ENCODE results near the gene EMILIN2. TPM values are rescaled to one million over a fixed set of nuclear protein-coding genes. Genes with fewer than 3 reads are reported as not detected.

Gene EMILIN2
- total RNA-seq, 1 experiment from 2014 or later, result 2.3 TPM

DNA sequence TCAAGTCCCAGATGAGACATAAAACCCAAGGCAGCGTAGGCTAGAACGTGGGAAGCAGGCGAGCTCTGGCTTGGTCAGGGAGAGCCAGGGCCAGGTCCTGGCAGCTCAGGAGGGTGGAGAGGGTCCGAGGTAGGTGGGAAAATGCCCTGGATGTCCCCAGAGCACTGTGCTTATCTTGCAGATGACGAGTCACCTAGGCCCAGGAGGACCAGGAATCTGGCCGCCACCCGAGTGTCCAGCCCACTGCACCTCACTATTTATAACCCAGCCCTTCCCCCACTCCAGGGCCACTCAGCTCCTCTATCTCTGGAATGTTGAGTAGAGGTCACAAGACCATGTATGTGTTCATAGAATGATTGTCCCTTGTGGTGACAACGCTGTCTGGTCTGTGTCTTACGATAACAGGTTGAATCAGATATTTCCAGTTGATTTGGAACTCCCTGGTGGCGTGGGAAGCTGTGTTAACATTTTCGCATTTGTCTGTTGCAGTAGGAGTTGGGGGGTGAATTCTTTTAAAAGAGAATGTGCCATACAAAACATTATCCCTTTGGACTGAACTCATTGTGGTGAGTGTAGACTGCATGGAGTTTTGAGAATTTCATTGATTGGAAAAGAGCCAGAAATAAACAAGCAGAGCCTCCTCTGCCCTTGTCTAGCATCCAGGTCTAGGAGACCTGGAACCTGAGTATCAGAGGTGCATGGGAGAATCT lies 47.5 kb downstream of the EMILIN2 start:
- Histone ChIP-seq H3K4me1 (ENCODE audit: low read length) (no peaks in the 10 kb centered on the region), H4K20me1 (ENCODE audit: insufficient read depth, low read depth, low read length) (no peaks in the 10 kb centered on the region), H3K27me3 (ENCODE audit: low read length) (no peaks in the 10 kb centered on the region), H3K79me2 (ENCODE audit: low read length) (no peaks in the 10 kb centered on the region), H2AFZ (ENCODE audit: low read length) (no peak overlapping the region), H3K9me3 (ENCODE audit: low read length) (no peaks in the 10 kb centered on the region), H3K27ac (ENCODE audit: low read length) (no peak overlapping the region), H3K9me2 (replicated peaks; ENCODE audit: insufficient read depth, low read length) (no peaks in the 10 kb centered on the region), H3K36me3 (ENCODE audit: insufficient read depth, low read length) (no peaks in the 10 kb centered on the region), H3K4me2 (ENCODE audit: low read depth, low read length, poor library complexity, severe bottlenecking) (no peak overlapping the region), H3K9ac (ENCODE audit: low read length) (no peak overlapping the region), H3K4me3 (ENCODE audit: low read length) (no peak overlapping the region)
- no peak for DNase-seq

DNA sequence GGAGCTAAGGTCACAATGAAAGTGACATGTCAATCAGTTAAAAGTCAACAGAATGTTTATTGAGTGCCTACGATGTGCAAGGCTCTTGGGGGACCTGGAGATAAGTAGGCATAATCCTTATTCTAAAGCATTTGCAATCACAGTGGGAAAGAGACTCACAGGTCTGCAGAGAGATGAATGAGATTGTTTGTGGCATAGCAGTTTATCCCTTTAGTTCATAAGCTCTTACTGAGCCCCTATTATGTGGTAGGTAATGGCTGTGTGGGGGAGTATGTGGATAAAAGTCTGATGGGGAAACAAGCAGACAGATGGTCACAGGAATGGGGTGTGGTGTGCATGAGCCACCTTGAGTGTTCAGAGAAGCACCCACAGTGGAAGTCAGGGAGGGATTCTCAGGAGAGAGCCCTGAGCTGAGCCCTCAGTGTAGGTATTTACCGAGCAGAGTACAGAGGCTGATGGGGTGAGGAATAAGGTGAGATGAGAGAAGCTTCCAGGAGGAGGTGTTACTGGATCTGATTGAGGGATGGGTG lies 48.1 kb downstream of the EMILIN2 start:
- H4K20me1 ChIP-seq (ENCODE audit: insufficient read depth, low read depth, low read length), result no peaks in the 10 kb centered on the region
- no peaks in the 10 kb centered on the region for H3K36me3 ChIP-seq (ENCODE audit: insufficient read depth, low read length)
- no peaks in the 10 kb centered on the region for H3K27me3 ChIP-seq (ENCODE audit: low read length)
- no peaks in the 10 kb centered on the region for H3K9me3 ChIP-seq (ENCODE audit: low read length)
- H3K9me2 ChIP-seq (replicated peaks; ENCODE audit: insufficient read depth, low read length), result no peaks in the 10 kb centered on the region
- no peak overlapping the region for H3K27ac ChIP-seq (ENCODE audit: low read length)
- H3K4me3 ChIP-seq (ENCODE audit: low read length), result no peak overlapping the region
- H2AFZ ChIP-seq (ENCODE audit: low read length), result no peak overlapping the region
- H3K4me2 ChIP-seq (ENCODE audit: low read depth, low read length, poor library complexity, severe bottlenecking), result no peak overlapping the region
- H3K4me1 ChIP-seq (ENCODE audit: low read length), result no peaks in the 10 kb centered on the region
- no peaks in the 10 kb centered on the region for H3K79me2 ChIP-seq (ENCODE audit: low read length)
- no peak overlapping the region for H3K9ac ChIP-seq (ENCODE audit: low read length)
- DNase-seq, result no peak

DNA sequence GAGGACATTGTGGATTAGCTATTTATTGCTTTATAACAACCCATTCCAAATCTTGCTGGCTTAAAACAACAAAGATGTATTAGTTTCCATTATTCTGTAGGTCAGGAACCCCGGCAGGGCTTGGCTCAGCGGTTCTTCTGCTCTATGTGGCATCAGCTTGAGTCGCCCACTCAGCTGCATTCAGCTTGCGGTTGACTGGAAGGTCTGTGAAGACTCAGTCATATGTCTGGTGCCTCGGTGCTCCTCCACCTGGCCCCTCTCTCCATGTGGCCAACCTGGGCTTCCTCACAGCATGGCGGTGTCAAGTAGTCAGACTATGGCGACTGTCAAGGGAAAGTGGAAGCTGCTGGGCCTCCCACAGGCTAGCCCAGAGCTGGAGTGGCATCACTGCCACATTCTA lies 48.6 kb downstream of the EMILIN2 start:
- no peak overlapping the region for H2AFZ ChIP-seq (ENCODE audit: low read length)
- H4K20me1 ChIP-seq (ENCODE audit: insufficient read depth, low read depth, low read length), result no peaks in the 10 kb centered on the region
- no peak overlapping the region for H3K27ac ChIP-seq (ENCODE audit: low read length)
- no peaks in the 10 kb centered on the region for H3K9me3 ChIP-seq (ENCODE audit: low read length)
- no peaks in the 10 kb centered on the region for H3K9me2 ChIP-seq (replicated peaks; ENCODE audit: insufficient read depth, low read length)
- no peaks in the 10 kb centered on the region for H3K27me3 ChIP-seq (ENCODE audit: low read length)
- H3K4me3 ChIP-seq (ENCODE audit: low read length), result no peak overlapping the region
- H3K4me2 ChIP-seq (ENCODE audit: low read depth, low read length, poor library complexity, severe bottlenecking), result no peak overlapping the region
- H3K79me2 ChIP-seq (ENCODE audit: low read length), result no peaks in the 10 kb centered on the region
- H3K36me3 ChIP-seq (ENCODE audit: insufficient read depth, low read length), result no peaks in the 10 kb centered on the region
- no peak for DNase-seq
- H3K9ac ChIP-seq (ENCODE audit: low read length), result no peak overlapping the region
- H3K4me1 ChIP-seq (ENCODE audit: low read length), result no peaks in the 10 kb centered on the region

DNA sequence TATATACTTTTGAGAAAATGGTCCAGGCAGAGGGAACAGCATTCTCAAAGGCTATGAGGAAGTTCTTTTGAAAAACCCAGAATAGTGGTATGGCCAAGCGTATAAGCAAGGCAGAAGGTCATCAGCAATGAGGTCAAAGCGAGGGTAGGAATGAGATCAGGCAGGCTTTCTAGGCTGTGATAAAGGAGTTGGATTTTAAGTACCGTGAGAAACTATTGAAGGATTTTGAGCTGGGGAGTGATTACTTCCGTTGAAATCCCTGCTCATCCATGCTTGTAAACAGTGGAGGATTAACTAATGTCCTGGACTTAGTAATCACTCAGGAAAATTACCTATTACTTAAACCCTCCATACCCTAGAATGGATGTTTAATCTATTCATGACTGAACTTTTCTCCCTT lies 50.2 kb downstream of the EMILIN2 start:
- Histone ChIP-seq H3K27ac (ENCODE audit: low read length) (no peak overlapping the region), H3K4me3 (ENCODE audit: low read length) (no peak overlapping the region), H3K9me2 (replicated peaks; ENCODE audit: insufficient read depth, low read length) (no peaks in the 10 kb centered on the region), H3K36me3 (ENCODE audit: insufficient read depth, low read length) (no peaks in the 10 kb centered on the region), H3K27me3 (ENCODE audit: low read length) (no peaks in the 10 kb centered on the region), H3K79me2 (ENCODE audit: low read length) (no peaks in the 10 kb centered on the region), H2AFZ (ENCODE audit: low read length) (no peak overlapping the region), H3K9me3 (ENCODE audit: low read length) (no peaks in the 10 kb centered on the region), H4K20me1 (ENCODE audit: insufficient read depth, low read depth, low read length) (no peaks in the 10 kb centered on the region), H3K4me1 (ENCODE audit: low read length) (no peaks in the 10 kb centered on the region), H3K9ac (ENCODE audit: low read length) (no peak overlapping the region), H3K4me2 (ENCODE audit: low read depth, low read length, poor library complexity, severe bottlenecking) (no peak overlapping the region)
- DNase-seq, result no peak

DNA sequence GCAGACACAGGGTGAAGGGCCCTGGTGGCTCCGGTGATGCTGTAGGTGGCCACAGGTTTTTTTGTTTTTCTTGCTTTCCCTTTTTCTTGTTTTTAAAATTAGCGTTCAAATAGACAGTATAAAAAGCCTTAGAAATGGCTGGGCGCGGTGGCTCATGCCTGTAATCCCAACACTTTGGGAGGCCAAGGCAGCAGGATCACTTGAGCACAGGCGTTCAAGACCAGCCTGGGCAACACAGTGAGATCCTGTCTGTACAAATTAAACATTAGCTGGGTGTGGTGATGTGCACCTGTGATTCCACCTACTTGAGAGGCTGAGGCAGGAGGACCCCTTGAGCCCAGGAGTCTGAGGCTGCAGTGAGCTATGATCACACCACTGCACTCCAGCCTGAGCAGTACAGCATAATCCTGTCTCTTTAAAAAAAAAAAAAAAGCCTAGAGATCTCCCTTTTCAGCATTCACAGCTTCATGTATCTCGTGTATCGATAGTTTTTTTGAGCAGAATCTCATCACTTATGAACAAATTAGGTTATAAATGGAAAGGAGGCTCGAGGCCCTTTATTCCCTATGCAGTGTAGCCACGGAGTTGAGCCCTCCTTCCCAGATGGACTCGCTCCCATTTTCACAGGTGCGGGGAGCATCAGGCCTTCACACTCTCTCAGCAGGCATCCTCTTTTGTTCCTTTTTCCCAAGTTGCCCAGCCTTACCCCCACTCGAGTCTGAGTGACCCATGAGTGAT lies 50.8 kb downstream of the EMILIN2 start:
- Histone ChIP-seq H3K9me3 (ENCODE audit: low read length) (no peaks in the 10 kb centered on the region), H3K4me1 (ENCODE audit: low read length) (no peaks in the 10 kb centered on the region), H3K27me3 (ENCODE audit: low read length) (no peaks in the 10 kb centered on the region), H3K4me3 (ENCODE audit: low read length) (no peak overlapping the region), H3K9ac (ENCODE audit: low read length) (no peak overlapping the region), H3K79me2 (ENCODE audit: low read length) (no peaks in the 10 kb centered on the region), H3K36me3 (ENCODE audit: insufficient read depth, low read length) (no peaks in the 10 kb centered on the region), H4K20me1 (ENCODE audit: insufficient read depth, low read depth, low read length) (no peaks in the 10 kb centered on the region), H2AFZ (ENCODE audit: low read length) (no peak overlapping the region), H3K4me2 (ENCODE audit: low read depth, low read length, poor library complexity, severe bottlenecking) (no peak overlapping the region), H3K27ac (ENCODE audit: low read length) (no peak overlapping the region), H3K9me2 (replicated peaks; ENCODE audit: insufficient read depth, low read length) (no peaks in the 10 kb centered on the region)
- no peak for DNase-seq

DNA sequence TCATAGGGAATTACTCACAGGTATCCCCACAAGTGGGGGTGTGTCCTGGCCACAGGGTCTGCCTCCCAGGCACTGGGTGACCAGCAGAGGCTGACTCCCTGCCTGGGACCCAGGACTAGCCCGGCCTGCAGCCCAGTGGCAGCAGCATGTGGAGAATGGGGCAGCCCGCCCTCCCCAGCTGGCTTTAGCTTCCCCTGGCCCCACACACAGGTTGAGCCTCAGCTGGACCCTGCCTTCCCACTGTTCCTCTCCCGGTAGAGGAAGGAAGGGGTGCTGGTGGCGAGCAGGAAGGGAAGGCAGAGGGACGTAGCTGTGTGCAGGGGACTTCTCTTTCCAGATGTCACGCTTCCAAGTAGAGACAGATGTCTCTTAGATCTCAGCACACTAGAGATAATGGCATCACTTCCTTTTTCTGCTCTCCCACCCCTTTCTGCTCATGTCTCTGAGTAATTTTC lies 51.4 kb downstream of the EMILIN2 start:
- Histone ChIP-seq H3K4me3 (ENCODE audit: low read length) (no peak overlapping the region), H3K36me3 (ENCODE audit: insufficient read depth, low read length) (no peaks in the 10 kb centered on the region), H3K9ac (ENCODE audit: low read length) (no peak overlapping the region), H3K27ac (ENCODE audit: low read length) (no peak overlapping the region), H3K79me2 (ENCODE audit: low read length) (no peaks in the 10 kb centered on the region), H3K27me3 (ENCODE audit: low read length) (no peaks in the 10 kb centered on the region), H3K9me2 (replicated peaks; ENCODE audit: insufficient read depth, low read length) (no peaks in the 10 kb centered on the region), H2AFZ (ENCODE audit: low read length) (no peak overlapping the region), H3K4me2 (ENCODE audit: low read depth, low read length, poor library complexity, severe bottlenecking) (no peak overlapping the region), H3K9me3 (ENCODE audit: low read length) (no peaks in the 10 kb centered on the region), H4K20me1 (ENCODE audit: insufficient read depth, low read depth, low read length) (no peaks in the 10 kb centered on the region), H3K4me1 (ENCODE audit: low read length) (no peaks in the 10 kb centered on the region)
- DNase-seq, result no peak

DNA sequence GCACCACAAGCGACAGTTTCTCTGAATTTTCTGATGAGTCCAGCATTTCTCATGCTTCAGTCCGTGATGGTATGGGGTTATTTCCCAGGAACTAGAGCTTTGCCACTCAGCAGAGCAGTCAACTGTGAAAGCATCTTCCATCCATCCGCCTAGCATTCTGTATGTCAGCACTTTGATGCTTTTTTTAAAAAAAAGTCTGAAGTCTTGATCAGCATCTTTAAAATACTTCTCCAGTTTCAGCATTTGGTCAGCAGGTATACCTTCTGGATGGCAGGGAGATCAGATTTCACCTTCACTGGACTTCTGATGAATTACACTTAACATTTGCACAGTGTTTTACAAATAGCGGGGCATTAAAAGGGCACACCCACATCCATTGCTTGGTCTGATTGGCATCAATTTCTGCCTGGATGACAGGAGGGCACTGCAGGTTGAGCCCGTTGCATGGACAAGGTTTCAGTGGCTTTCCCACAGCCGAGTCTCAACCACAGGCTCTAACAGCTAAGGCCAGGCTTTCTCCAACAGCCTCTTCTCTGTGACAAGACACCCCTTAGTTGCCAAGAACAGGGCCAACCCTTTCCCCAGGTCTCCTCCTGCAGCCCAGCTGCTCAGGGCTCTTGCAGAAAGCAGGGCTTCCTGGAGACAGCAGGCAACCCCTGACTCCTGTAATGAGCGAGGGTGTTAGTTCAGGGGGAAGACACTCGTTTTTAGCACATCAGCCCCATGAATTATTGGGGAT lies 54.0 kb downstream of the EMILIN2 start:
- Histone ChIP-seq H3K27ac (ENCODE audit: low read length) (no peak overlapping the region), H3K4me3 (ENCODE audit: low read length) (no peak overlapping the region), H2AFZ (ENCODE audit: low read length) (no peak overlapping the region), H3K4me1 (ENCODE audit: low read length) (no peaks in the 10 kb centered on the region), H3K9ac (ENCODE audit: low read length) (no peak overlapping the region), H3K27me3 (ENCODE audit: low read length) (no peaks in the 10 kb centered on the region), H4K20me1 (ENCODE audit: insufficient read depth, low read depth, low read length) (no peaks in the 10 kb centered on the region), H3K9me3 (ENCODE audit: low read length) (no peaks in the 10 kb centered on the region), H3K36me3 (ENCODE audit: insufficient read depth, low read length) (no peaks in the 10 kb centered on the region), H3K9me2 (replicated peaks; ENCODE audit: insufficient read depth, low read length) (no peaks in the 10 kb centered on the region), H3K4me2 (ENCODE audit: low read depth, low read length, poor library complexity, severe bottlenecking) (no peak overlapping the region), H3K79me2 (ENCODE audit: low read length) (no peaks in the 10 kb centered on the region)
- DNase-seq, result no peak

DNA sequence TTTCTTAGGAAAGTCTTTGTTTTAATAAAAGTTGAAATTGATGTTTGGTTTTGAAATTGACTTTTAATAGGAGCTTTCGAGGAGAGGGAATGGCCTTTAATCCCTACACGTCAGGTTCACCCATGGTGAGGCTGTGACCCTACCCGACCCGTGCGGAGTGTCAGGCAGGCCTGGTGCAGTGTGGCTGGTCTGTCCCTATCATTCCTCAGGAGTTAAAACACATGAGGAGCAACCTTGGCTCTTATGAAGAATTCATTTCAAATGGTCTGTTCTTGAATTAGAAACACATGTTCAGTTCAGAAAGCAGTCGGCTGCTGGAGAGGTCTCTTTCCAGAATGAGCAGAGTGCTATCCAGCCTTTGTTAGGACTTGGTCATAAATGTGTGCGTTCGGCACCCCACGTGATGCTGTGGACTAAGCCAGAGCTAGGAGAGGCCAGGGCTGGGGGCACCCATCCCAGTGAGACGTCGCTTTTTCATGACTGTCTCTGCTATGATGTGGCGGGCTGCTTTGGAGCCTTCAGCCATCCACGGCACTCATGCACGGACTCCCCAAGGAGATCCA lies 54.7 kb downstream of the EMILIN2 start:
- Histone ChIP-seq H3K27ac (ENCODE audit: low read length) (no peak overlapping the region), H4K20me1 (ENCODE audit: insufficient read depth, low read depth, low read length) (no peaks in the 10 kb centered on the region), H3K27me3 (ENCODE audit: low read length) (no peaks in the 10 kb centered on the region), H3K36me3 (ENCODE audit: insufficient read depth, low read length) (no peaks in the 10 kb centered on the region), H3K9me2 (replicated peaks; ENCODE audit: insufficient read depth, low read length) (no peaks in the 10 kb centered on the region), H3K4me2 (ENCODE audit: low read depth, low read length, poor library complexity, severe bottlenecking) (no peak overlapping the region), H3K4me1 (ENCODE audit: low read length) (no peaks in the 10 kb centered on the region), H3K4me3 (ENCODE audit: low read length) (no peak overlapping the region), H2AFZ (ENCODE audit: low read length) (no peak overlapping the region), H3K9ac (ENCODE audit: low read length) (no peak overlapping the region), H3K79me2 (ENCODE audit: low read length) (no peaks in the 10 kb centered on the region), H3K9me3 (ENCODE audit: low read length) (no peaks in the 10 kb centered on the region)
- DNase-seq, result no peak

Data from Karpas-422 (cell line).